GM19372 (cell line): ENCODE results near the gene C16orf95.

ENCODE experiments used
- ATAC-seq: cut with Tn5 transposase; IDR thresholded peaks from one replicate; pipeline ENCODE4 v1.9.1; 2021; ENCODE audit warnings: mild to moderate bottlenecking, low read depth, moderate library complexity; ENCODE audit not compliant: unreplicated experiment

C16orf95 gene

DNA sequence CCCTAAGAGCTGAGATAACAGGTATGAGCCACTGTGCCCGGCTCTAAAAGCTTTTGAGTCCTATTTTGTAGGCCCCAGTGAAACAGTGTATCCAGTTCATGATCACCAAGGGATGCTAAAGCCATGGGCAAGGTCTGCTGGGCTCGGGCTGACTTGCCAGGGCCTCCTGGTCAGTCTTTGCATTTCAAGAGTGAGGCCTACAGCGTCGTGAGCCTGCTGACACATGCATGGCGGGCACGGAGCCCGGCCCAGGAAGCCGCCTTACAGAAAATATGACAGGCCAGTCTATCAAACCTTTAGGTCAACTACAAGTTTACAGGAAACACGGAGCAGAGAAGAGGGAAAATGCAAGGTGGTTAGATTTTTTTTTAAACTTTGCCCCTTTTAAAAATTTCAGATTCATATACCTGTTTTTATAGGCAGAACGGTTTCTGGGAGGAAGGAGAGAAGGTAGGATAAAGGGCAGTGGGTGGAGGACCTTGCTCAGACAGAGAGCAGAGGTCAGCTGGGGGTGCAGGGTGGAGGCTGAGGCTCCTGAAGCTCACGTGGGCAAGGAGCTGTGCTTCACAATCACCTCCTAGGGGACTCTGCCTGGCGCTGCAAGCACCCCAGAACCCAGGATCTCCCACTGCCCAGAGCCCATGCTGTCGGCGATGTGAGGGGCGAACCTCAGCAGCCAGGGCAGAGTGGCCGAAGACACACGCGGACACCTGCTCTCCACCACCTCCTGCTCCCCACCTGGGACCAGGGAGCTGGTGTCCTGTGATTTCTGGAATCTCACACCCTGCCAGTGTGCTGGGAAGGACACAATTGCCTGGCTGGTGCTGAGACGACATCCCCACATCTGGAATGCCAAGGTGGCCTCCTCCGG is 21.3 kb downstream of the C16orf95 start:
- no peak for ATAC-seq

DNA sequence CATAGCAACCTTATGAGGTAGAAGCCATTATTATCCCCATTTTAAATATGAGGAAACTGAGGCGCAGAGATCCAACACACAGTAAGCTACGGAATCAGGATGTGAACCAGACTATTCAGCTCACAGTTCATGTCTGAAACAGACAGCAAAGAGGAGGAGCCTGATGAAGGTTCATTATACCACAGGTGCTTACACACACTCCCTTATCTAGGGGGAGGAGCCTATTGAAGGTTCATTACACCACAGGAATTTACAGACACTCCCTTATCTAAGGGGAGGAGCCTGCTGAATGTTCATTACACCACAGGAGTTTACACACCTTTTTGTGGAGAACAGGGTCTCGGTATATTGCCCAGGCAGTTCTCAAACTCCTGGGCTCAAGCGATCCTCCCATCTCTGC is 21.9 kb downstream of the C16orf95 start:
- ATAC-seq: no peak

DNA sequence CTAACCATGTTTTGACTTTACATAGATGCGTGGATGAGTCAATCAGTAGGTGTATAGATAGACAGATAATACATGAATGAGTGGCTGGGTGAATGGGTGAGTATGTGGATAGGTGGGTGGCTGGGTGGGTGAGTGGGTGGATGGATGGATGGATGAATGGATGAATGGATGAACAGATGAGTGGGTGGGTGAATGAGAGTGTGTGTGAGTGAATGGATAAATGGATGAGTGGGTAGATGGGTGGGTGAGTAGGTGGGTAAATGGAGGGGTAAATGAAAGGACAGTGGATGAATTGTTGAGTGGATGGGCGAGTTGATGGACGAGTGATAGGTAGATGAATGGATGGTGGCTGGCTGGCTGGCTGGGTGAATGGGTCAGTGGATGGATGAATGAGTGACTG is 23.2 kb downstream of the C16orf95 start:
- ATAC-seq: no peak

DNA sequence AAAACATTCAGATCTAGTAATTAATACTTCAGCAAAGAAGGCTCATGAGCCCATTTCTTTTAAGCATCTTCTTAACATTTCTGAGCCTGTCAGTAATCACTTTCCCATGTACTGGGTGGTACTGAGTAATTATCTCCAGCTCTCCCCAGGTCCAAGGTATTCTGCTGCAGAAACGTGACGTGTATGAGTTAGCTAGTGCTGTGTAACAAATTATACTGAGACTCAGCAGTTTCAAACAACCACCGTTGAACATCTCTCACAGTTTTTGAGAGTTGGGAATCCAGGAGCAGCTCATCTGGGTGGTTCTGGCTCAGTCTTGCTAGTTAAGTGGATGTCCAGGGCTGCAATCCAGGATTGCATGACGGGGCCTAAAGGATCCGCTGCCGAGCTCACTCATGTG is 25.2 kb downstream of the C16orf95 start:
- no peak for ATAC-seq

DNA sequence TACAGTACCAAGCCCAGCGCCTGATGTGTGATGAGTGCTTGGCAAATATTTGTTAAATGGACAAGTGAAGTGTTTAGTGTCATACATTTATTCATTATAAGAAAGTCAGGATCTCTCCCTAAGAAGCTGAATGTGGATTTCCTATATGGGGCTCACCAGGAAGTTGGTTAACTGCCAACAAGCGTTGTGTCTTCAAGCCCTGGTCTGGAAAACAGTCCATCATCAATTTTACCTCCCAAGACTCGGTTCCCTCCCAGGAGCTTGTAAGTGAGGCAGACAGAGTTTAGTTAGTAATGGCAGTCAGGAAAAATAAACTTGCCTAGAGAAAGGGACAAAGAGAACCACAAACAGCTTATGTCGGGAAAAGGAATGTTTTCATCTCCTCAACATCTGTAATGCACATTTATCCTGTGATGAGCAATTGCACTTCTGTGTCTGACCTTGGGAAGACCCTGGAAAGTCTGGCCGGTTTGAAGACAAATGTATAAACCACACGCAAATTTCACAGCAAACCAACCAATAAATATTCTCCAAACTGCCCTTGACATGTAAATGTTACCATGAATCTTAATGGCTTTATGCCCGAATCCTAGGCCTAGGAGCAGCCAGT is 28.3 kb downstream of the C16orf95 start:
- no peak for ATAC-seq

- no peak for ATAC-seq
Observed at GRCh38 chr16:87286839-87287626, 30.2 kb downstream of the C16orf95 start.

DNA sequence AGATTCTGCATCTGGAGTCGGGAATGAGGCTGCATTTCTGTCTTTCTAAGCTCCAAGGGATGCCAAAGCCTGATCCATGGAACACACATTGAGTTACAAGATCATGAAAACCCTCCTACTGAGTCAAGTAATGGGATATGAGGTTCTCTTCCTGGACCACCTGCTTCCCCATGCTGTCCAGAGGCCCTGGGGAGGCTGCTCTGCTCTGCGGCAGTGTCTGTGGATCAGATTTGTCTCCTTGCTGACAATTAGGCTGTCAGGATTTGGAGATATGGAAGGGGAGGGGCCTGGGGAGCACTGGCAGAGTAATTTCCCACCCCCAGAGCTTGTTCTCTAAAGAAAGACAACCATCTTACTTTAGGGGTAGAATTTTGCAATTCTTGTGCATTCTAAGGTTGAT is 33.0 kb downstream of the C16orf95 start:
- ATAC-seq: no peak

DNA sequence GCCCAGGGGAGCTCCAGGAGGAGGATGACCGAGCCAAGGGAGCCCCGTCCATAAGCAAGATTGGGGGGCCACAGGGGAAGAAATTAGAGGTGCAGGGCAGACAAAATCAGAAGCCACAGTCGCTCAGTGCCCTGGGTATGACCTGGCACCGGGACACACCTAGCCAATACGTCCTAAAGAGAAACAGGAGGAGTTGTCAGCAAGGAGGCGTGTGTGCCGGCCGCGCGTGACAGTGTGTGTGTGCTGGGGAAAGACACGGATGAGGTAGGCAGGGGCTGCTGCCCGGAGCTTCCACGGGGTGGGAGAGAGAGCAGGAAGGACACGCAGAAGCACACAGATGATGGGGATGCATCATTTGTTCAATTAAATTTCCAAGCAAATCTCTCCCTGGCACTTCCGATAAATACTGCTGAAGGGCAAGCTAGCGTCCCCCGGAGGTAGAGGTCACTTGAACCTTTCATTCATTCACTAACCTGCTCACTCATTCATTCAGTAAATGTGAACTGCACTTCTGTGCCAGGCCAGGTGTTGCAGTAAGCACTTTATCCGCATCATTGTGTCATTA is 38.0 kb downstream of the C16orf95 start:
- ATAC-seq: no peak

DNA sequence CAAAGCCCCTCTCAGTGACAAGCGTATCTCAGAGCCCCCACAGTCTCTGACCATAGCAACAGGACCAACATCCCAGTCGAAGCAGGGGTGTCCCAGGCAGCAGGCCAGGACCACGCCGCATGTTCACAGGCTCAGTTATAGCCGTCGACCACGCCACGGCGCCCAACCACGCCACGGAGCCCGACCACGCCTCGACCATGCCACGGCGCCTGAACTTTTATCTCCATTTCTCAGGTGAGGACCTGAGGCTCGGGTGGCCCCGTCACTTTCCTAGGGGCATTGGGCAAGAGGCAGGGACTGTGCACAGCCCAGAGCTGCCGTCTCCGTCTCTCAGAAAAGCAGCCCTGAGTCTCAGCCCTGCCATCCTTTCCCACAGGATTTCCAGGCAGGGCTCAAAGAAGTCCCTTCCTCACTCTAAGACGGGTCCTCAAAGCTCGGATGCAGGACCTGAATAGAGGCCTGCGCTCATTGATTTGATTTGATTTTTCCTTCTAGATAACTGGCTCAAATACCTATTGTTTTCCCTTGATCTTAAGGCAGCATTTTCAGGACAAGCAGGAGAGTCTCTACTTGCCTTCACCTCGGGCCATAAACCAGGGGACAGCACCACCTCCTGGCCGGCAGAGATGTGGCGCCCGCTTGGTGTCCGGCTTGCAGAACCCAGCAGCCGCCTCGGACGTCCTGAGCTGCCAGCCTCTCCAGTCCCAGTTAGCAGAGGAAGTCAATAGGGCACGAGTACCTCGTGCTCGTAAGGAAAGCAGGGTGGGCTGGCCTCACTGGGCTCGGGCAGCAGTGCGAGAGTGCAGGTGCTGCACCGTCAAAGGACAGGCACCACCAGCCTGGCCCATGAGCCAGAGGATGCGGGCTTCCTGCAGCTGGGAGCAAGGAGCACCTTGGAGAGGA is 38.8 kb downstream of the C16orf95 start:
- ATAC-seq: no peak

GRCh38 chr16:87276924-87277323 is 40.3 kb downstream of the C16orf95 start:
- ATAC-seq: no peak

DNA sequence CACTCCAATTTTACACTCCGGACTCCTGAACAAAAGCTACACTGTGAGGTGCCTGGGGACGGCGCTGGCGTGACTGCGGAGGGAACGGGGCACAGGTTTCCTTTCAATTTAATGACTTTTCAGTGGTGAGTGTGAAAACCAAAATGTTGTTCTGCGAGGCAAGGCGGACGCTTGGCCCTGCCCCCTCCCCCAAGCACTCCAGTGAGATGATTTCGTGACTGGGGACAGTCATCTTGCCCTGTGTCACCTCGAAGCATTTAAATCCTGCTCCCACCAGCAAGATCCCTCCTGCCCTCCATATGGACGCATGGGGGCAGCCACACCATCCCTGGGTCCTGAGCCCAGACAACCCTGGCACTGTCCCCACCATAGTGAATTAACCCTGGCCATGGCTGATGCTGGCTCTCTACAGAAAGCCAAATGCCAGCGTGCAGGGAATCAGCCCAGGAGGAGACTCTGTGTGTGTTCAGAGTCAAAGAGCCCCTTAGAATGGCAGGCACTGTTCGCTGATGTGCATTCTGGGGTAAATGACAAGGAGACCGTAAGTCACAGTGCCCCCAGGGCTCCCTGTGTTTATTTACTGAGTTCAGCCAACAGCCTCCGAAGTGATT is 41.0 kb downstream of the C16orf95 start:
- ATAC-seq: no peak

GRCh38 chr16:87274794-87275193 is 42.4 kb downstream of the C16orf95 start:
- ATAC-seq: no peak

DNA sequence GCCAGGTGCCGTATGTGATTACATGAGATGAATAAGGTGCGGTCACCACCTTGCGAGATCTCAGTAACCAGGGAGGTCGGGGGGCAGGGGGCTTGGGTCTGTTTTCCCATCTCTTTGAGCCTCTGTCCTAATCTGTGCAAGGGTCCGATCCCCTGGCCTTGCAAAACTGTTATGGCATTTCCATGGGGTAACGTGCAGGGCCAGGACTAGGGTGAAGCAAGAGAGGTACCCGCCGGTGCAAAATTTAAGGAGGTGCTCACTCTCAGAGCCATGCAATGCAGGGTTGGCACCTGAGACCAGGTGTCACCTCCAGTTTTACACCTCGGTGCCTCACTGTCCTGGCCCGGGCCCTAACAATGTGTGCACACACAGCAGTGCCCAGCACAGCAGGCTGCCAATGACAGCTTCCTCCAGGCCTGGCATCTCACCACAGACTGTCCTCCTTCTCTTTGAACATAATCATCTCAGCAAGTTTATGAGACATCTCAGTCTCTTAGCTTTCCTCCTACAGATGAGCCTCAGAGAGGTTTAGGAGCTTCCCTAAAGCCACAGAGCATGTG is 43.6 kb downstream of the C16orf95 start:
- ATAC-seq: no peak

GRCh38 chr16:87271256-87271655 is 45.9 kb downstream of the C16orf95 start:
- ATAC-seq: no peak

DNA sequence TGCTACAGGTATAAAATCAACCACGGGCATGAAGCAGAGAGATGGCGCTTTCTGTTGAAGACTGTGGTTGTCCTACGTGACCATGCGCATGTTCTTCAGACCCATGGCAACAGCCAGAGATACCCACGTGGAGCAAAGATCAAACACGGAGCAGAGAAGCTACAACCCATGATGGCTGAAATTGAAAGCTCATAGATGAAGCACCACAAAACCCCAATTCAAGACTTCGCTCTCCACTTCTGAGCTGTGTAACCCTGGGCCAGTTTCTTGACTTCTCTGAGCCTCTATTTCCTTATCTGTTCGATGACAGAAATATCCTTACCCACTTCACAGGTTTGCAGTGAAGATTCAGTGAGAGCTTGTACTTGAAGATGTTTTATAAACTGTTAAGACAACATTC is 49.6 kb downstream of the C16orf95 start:
- no peak for ATAC-seq

DNA sequence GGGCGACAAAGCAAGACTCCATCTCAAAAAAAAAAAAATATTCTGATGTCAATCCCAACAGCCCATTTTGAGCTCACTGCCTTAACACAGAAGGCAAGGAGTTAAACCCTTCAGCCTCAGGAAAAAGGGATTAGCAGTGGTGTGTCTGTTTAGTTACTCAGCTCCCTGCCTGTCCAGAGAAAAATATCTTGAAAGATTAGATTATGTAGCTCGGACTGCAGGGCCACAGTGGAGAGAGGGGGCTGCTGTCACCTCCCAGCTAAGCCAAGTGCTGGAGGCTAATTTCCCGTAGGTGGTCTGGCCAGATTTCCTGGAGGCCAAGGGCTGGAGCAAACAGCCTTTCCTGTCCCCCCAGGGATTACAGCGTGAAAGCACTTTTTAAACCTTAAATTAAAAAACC is 50.3 kb downstream of the C16orf95 start:
- no peak for ATAC-seq

- ATAC-seq: no peak
Observed at GRCh38 chr16:87265261-87265660, 51.9 kb downstream of the C16orf95 start.

- ATAC-seq: no peak
Observed at GRCh38 chr16:87264634-87265033, 52.6 kb downstream of the C16orf95 start.

DNA sequence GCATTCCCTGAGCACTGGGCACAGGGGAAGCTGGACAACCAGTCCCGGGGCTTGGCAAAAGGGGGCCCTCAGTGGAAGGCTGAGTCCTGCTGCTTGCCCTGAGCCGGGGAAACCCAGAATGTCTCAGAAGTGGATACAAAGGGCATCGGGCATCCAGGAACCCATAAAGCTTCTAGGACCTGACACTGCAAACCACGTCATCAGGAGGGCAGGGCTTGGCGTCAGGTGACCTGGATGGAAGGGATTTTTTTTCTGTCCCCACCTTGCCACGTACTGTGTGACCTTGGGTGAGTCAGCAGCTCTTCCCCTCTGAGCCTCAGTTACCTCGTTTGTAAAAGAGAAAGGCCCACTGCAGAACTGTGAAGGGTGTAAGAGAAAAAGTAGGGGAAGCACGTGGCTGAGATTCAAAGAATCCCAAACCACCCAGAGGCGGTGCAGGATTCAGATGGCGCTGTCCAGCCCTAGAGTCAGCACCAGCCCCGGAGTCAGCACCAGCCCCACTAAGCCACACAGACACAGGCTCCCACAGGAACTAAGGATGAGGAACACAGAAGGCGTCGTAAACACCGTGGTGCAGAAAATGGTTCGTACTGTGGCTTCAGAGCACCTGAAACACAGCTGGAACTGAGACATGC is 53.7 kb downstream of the C16orf95 start:
- no peak for ATAC-seq
